H9 (cell line): ENCODE results near the gene KIAA1958. TPM values are rescaled to one million over a fixed set of nuclear protein-coding genes. Genes with fewer than 3 reads are reported as not detected.

ENCODE experiments used
- DNase-seq: peaks from one replicate; pipeline ENCODE4 v3.0.0-alpha.2; 2017
- H2AFZ ChIP-seq: one replicate; pipeline ENCODE4 v1.6.1; 2013; ENCODE audit warnings: mild to moderate bottlenecking, low read length, control low read depth, moderate library complexity
- H2AK5ac ChIP-seq: 2 replicates; pipeline ENCODE4 v1.6.1; 2013; ENCODE audit warnings: low read length, control low read depth, mixed read lengths; ENCODE audit not compliant: insufficient read length
- H2BK120ac ChIP-seq: one replicate; pipeline ENCODE4 v1.6.1; 2013; ENCODE audit warnings: low read depth, mild to moderate bottlenecking, low read length, control low read depth, inconsistent platforms; ENCODE audit not compliant: poor library complexity, severe bottlenecking
- H2BK12ac ChIP-seq: 2 replicates; pipeline ENCODE4 v1.6.1; 2013; ENCODE audit warnings: low read length, control low read depth, mixed read lengths, low read depth; ENCODE audit not compliant: insufficient read length
- H2BK15ac ChIP-seq: 2 replicates; pipeline ENCODE4 v1.6.1; 2013; ENCODE audit warnings: low read depth, low read length, control low read depth
- H2BK20ac ChIP-seq: one replicate; pipeline ENCODE4 v1.6.1; 2013; ENCODE audit warnings: low read depth, mild to moderate bottlenecking, low read length, control low read depth, inconsistent platforms; ENCODE audit not compliant: poor library complexity, severe bottlenecking
- H2BK5ac ChIP-seq: 2 replicates; pipeline ENCODE4 v1.6.1; 2013; ENCODE audit warnings: low read length, control low read depth, mixed read lengths; ENCODE audit not compliant: insufficient read length
- H3K14ac ChIP-seq: 2 replicates; pipeline ENCODE4 v1.6.1; 2013; ENCODE audit warnings: low read length, control low read depth; ENCODE audit not compliant: insufficient read depth
- H3K18ac ChIP-seq: 2 replicates; pipeline ENCODE4 v1.6.1; 2013; ENCODE audit warnings: low read depth, mild to moderate bottlenecking, mixed read lengths, low read length, control low read depth; ENCODE audit not compliant: insufficient read length
- H3K23ac ChIP-seq: 2 replicates; pipeline ENCODE4 v1.6.1; 2013; ENCODE audit warnings: low read length, control low read depth, mixed read lengths, low read depth; ENCODE audit not compliant: insufficient read length
- H3K23me2 ChIP-seq: 2 replicates; pipeline ENCODE4 v1.6.1; 2013; ENCODE audit warnings: low read depth, mild to moderate bottlenecking, mixed read lengths, low read length, control low read depth; ENCODE audit not compliant: insufficient read length, poor library complexity, severe bottlenecking
- H3K27ac ChIP-seq: 2 replicates; pipeline ENCODE4 v1.5.1; 2013; ENCODE audit warnings: low read length, control low read depth, mixed read lengths, low read depth; ENCODE audit not compliant: insufficient read length
- H3K27me3 ChIP-seq: 2 replicates; pipeline ENCODE4 v1.6.1; 2013; ENCODE audit warnings: low read length, control low read depth, inconsistent platforms; ENCODE audit not compliant: insufficient read depth
- H3K4ac ChIP-seq: 2 replicates; pipeline ENCODE4 v1.6.1; 2013; ENCODE audit warnings: low read depth, mild to moderate bottlenecking, control low read depth, inconsistent platforms, low read length, moderate library complexity
- H3K4me1 ChIP-seq: 2 replicates; pipeline ENCODE4 v1.6.1; 2013; ENCODE audit warnings: low read length, control low read depth, inconsistent platforms; ENCODE audit not compliant: insufficient read depth
- H3K4me2 ChIP-seq: 2 replicates; pipeline ENCODE4 v1.6.1; 2013; ENCODE audit warnings: low read length, control low read depth, mixed read lengths; ENCODE audit not compliant: insufficient read length, insufficient read depth
- H3K56ac ChIP-seq: 2 replicates; pipeline ENCODE4 v1.6.1; 2013; ENCODE audit warnings: low read depth, mild to moderate bottlenecking, mixed read lengths, low read length, control low read depth; ENCODE audit not compliant: insufficient read length
- H3K79me1 ChIP-seq: 2 replicates; pipeline ENCODE4 v1.6.1; 2013; ENCODE audit warnings: low read depth, mild to moderate bottlenecking, moderate library complexity, low read length, control low read depth, inconsistent platforms; ENCODE audit not compliant: insufficient read depth, poor library complexity, severe bottlenecking
- H3K79me2 ChIP-seq: 2 replicates; pipeline ENCODE4 v1.6.1; 2013; ENCODE audit warnings: low read length, control low read depth, inconsistent platforms; ENCODE audit not compliant: insufficient read depth
- H3K9ac ChIP-seq: 2 replicates; pipeline ENCODE4 v1.6.1; 2013; ENCODE audit warnings: low read length, control low read depth, mixed read lengths; ENCODE audit not compliant: insufficient read length; ENCODE audit errors: extremely low read depth
- H3K9me3 ChIP-seq: one replicate; pipeline ENCODE4 v1.6.1; 2013; ENCODE audit warnings: low read depth, low read length, inconsistent platforms; ENCODE audit not compliant: control insufficient read depth
- H3T11ph ChIP-seq: one replicate; pipeline ENCODE4 v1.6.1; 2013; ENCODE audit warnings: mild to moderate bottlenecking, low read length, control low read depth, inconsistent platforms
- H4K20me1 ChIP-seq: one replicate; pipeline ENCODE4 v1.6.1; 2013; ENCODE audit not compliant: control insufficient read depth, insufficient read length, insufficient read depth
- H4K5ac ChIP-seq: 2 replicates; pipeline ENCODE4 v1.6.1; 2013; ENCODE audit warnings: low read depth, mild to moderate bottlenecking, mixed read lengths, low read length, control low read depth; ENCODE audit not compliant: insufficient read length
- H4K8ac ChIP-seq: replicated peaks from 2 replicates; pipeline ENCODE4 v1.6.1; 2013; ENCODE audit warnings: low read length, control low read depth, mixed read lengths, low read depth; ENCODE audit not compliant: insufficient read length
- H4K91ac ChIP-seq: 2 replicates; pipeline ENCODE4 v1.6.1; 2013; ENCODE audit warnings: low read depth, mild to moderate bottlenecking, moderate library complexity, mixed read lengths, low read length, control low read depth; ENCODE audit not compliant: insufficient read length
- H3K27ac Mint-ChIP-seq, 3 experiments: 2 replicates in 2 of 3; 3 replicates in 1 of 3; pipeline ENCODE4 v1.8.0; 2020 to 2021; ENCODE audit warnings: mixed read lengths in 3 of 3, mild to moderate bottlenecking in 1 of 3, moderate library complexity in 1 of 3
- H3K27me3 Mint-ChIP-seq: 2 replicates; pipeline ENCODE4 v1.8.0; 2021; ENCODE audit warnings: low read depth, mild to moderate bottlenecking, moderate library complexity, mixed read lengths
- H3K36me3 Mint-ChIP-seq, 3 experiments: 2 replicates in 2 of 3; 3 replicates in 1 of 3; pipeline ENCODE4 v1.8.0; 2020 to 2021; ENCODE audit warnings: low read depth in 3 of 3, mixed read lengths in 3 of 3; ENCODE audit not compliant: insufficient read depth in 1 of 3
- H3K4me1 Mint-ChIP-seq, 2 experiments: 2 replicates each; pipeline ENCODE4 v1.8.0; 2020; ENCODE audit warnings: mixed read lengths in 2 of 2
- H3K4me3 Mint-ChIP-seq, 2 experiments: 2 replicates in 1 of 2; 3 replicates in 1 of 2; pipeline ENCODE4 v1.8.0; 2020 to 2021; ENCODE audit warnings: mild to moderate bottlenecking in 2 of 2, mixed read lengths in 2 of 2, moderate library complexity in 1 of 2
- H3K9me3 Mint-ChIP-seq, 2 experiments: 2 replicates in 1 of 2; 3 replicates in 1 of 2; pipeline ENCODE4 v1.8.0; 2020; ENCODE audit warnings: mild to moderate bottlenecking in 2 of 2, mixed read lengths in 2 of 2, moderate library complexity in 1 of 2
- WGBS: extraction: QIAGEN DNeasy Blood & Tissue Kit; methylation state at CpG from one replicate; pipeline ENCODE4 v1.1.7; 2013; ENCODE audit warnings: missing lambda C conversion rate, low lambda C conversion rate, mixed read lengths; ENCODE audit not compliant: insufficient read length; ENCODE audit errors: extremely low coverage; 5-methylcytosine and 5-hydroxymethylcytosine counted together
- total RNA-seq: library from RNA; stranded (reverse); gene quantifications from 2 replicates; pipeline ENCODE4 v1.2.1, GENCODE V29; 2021
- TF ChIP-seq, protein P1 (sequence below): fragments of 200-600 bp; sonication (generic); conservative IDR thresholded peaks from 3 replicates; pipeline ENCODE4 v1.8.0; 2021; ENCODE audit warnings: antibody characterized with exemption, mild to moderate bottlenecking

Gene KIAA1958
- total RNA-seq, 1 experiment from 2014 or later = 34.0 TPM

DNA sequence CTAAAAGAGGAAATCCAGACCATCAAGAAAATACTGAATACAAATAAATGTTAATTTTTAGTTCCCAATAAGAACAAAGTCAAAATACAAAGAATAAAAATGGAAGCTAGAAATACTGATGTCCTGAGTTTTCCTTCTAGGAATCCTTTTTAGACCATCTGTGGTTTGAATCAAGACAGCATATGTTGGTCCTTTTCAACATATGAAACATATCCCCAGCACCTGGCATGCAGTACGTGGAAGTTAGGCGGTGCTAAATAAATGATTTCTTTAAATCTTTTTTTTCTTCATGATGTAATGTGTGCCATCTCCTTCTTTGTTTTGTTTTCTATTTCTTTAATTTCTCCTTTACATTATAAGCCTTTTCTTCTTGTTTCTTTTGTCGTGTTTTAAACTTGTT, 34.0 kb downstream of the KIAA1958 start:
- Histone ChIP-seq H3K79me2 (peaks cover 14% of the 10 kb centered on the region; the same call in 1 of the 2 replicates), H2BK120ac (no peak overlapping the region), H3K23me2 (no peaks in the 10 kb centered on the region), H3K4me1 (no peaks in the 10 kb centered on the region), H3K27me3 (no peaks in the 10 kb centered on the region), H4K8ac (no peak overlapping the region), H3K79me1 (peaks cover 14% of the 10 kb centered on the region), H3K14ac (no peak overlapping the region), H2AFZ (no peak overlapping the region), H4K20me1 (no peaks in the 10 kb centered on the region), H2BK12ac (no peak overlapping the region), H4K5ac (no peak overlapping the region), H3K23ac (no peak overlapping the region), H2AK5ac (no peak overlapping the region), H3K56ac (no peak overlapping the region), H2BK5ac (no peak overlapping the region), H3K9me3 (no peaks in the 10 kb centered on the region), H3K9ac (no peak overlapping the region), H2BK15ac (no peak overlapping the region), H3T11ph (no peak overlapping the region), H3K4me2 (no peak overlapping the region), H3K4ac (no peak overlapping the region), H3K18ac (no peak overlapping the region), H3K27ac (no peak overlapping the region), H2BK20ac (no peak overlapping the region), H4K91ac (no peak overlapping the region)
- TF ChIP-seq, protein P1, sequence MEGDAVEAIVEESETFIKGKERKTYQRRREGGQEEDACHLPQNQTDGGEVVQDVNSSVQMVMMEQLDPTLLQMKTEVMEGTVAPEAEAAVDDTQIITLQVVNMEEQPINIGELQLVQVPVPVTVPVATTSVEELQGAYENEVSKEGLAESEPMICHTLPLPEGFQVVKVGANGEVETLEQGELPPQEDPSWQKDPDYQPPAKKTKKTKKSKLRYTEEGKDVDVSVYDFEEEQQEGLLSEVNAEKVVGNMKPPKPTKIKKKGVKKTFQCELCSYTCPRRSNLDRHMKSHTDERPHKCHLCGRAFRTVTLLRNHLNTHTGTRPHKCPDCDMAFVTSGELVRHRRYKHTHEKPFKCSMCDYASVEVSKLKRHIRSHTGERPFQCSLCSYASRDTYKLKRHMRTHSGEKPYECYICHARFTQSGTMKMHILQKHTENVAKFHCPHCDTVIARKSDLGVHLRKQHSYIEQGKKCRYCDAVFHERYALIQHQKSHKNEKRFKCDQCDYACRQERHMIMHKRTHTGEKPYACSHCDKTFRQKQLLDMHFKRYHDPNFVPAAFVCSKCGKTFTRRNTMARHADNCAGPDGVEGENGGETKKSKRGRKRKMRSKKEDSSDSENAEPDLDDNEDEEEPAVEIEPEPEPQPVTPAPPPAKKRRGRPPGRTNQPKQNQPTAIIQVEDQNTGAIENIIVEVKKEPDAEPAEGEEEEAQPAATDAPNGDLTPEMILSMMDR = no peak
- no CpG with 5 or more reads among the region's 3 CpGs for WGBS
- Mint-ChIP-seq H3K4me1 (peaks cover 18 to 21% of the 10 kb centered on the region in 2 experiments), H3K36me3 (no peaks in the 10 kb centered on the region), H3K9me3 (no peaks in the 10 kb centered on the region), H3K27me3 (no peaks in the 10 kb centered on the region), H3K27ac (no peak overlapping the region), H3K4me3 (no peak overlapping the region)
- DNase-seq = no peak
